ENCODE results near the gene GBE1. TPM values are rescaled to one million over a fixed set of nuclear protein-coding genes. Genes with fewer than 3 reads are reported as not detected.

GBE1 gene
- total and polyA plus RNA-seq, 10 of the 15 experiments (the other 5 are each of a cell fraction or from before 2014, with no cell fraction given) = 21.4 to 62.2 (median 41.5) TPM

DNA sequence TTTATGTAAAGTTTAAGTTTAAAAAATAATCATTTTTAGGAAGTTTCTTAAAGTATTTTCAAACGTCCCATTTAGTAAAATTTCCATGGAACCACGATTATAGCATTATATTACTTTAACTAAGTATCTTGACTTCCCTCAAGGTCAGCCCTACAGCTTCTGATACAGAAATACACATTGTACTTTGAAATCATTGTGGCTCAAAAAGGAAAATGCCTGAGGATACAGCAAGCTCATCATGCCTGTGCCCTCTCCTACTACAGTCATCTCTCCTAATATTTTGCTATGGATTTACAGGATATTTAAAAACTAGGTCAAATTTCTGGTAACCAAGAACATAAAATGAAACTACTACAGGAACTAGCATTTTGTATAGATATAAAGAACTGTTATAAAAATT is 51.8 kb downstream of the GBE1 start:
- Histone ChIP-seq H3K36me3 (ENCODE audit: control insufficient read depth in 2 of 2, insufficient read depth in 2 of 2, low read length in 1 of 2) (no peaks in the 10 kb centered on the region; a peak in 1 of 4 replicates), H3K9ac (ENCODE audit: control insufficient read depth, insufficient read depth, low read length) (no peak overlapping the region), H3K27ac (ENCODE audit: control insufficient read depth, insufficient read depth) (no peak overlapping the region), H3K9me3 (replicated peaks; ENCODE audit: control insufficient read depth, insufficient read depth, low read length) (peaks cover 4% of the 10 kb centered on the region), H3K79me2 (ENCODE audit: control insufficient read depth, insufficient read depth, low read length) (no peaks in the 10 kb centered on the region), H3K27me3 (replicated peaks in 1 of 2; ENCODE audit: control insufficient read depth in 2 of 2, insufficient read depth in 2 of 2, low read length in 1 of 2) (no peaks in the 10 kb centered on the region), H3K4me1 (ENCODE audit: control insufficient read depth, insufficient read depth, low read length) (no peaks in the 10 kb centered on the region), H3K4me2 (ENCODE audit: control insufficient read depth, insufficient read depth) (no peak overlapping the region), H3K4me3 (no peak overlapping the region), H4K20me1 (ENCODE audit: control insufficient read depth, insufficient read depth) (no peaks in the 10 kb centered on the region), H2AFZ (ENCODE audit: control insufficient read depth, low read depth, low read length) (no peak overlapping the region)
- POLR2A ChIA-PET = no interaction called here
- SMC1A ChIA-PET (ENCODE audit: uncharacterized antibody, unreplicated experiment) = no interaction called here
- no peak for DNase-seq (ENCODE audit: low read depth, low spot score)
- no TSS peak for BruUV-seq (replicated peaks)
- in situ Hi-C loops (cut with MboI) = no loop called here
- intact Hi-C loops (cut with micrococcal nuclease; ENCODE audit: unreplicated experiment) = no loop called here
- no peak for FAIRE-seq
- CTCF ChIA-PET = interaction anchor here (1.8 kb wide), 1 partner anchor 43 kb away, joined by 6 read pairs; no protein-coding TSS in a partner anchor
- RAD21 ChIA-PET (ENCODE audit: unreplicated experiment) = no interaction called here
- no peak for ATAC-seq
- no peak for TF ChIP-seq HCFC1 (IDR thresholded peaks at IDR 0.05; ENCODE audit: low read length)
- no peak for TF ChIP-seq TARDBP (IDR thresholded peaks at IDR 0.05; ENCODE audit: borderline replicate concordance)
- no peak for TF ChIP-seq ZNF384 (IDR thresholded peaks at IDR 0.05; ENCODE audit: borderline replicate concordance, low read depth, low read length)
- no peak for TF ChIP-seq ETV6 (conservative IDR thresholded peaks at IDR 0.05 in 1 of 2, IDR thresholded peaks at IDR 0.05 in 1 of 2; ENCODE audit: borderline replicate concordance in 1 of 2, low read depth in 1 of 2)
- 58% methylated on average over 2 of the region's 2 CpGs for WGBS (ENCODE audit: insufficient coverage, insufficient replicate concordance, low lambda C conversion rate, missing lambda C conversion rate)

GRCh38 chr3:81707996-81708395 is 53.4 kb downstream of the GBE1 start:
- no peaks in the 10 kb centered on the region; a peak in 1 of 4 replicates for H3K36me3 ChIP-seq (ENCODE audit: control insufficient read depth in 2 of 2, insufficient read depth in 2 of 2, low read length in 1 of 2)
- H3K4me2 ChIP-seq (ENCODE audit: control insufficient read depth, insufficient read depth) = no peak overlapping the region
- BruUV-seq (replicated peaks) = no TSS peak
- in situ Hi-C loops (cut with MboI) = no loop called here
- ChIA-PET POLR2A (no interaction called here), SMC1A (ENCODE audit: uncharacterized antibody, unreplicated experiment) (no interaction called here), CTCF (no interaction called here), RAD21 (ENCODE audit: unreplicated experiment) (no interaction called here)
- peaks cover 2% of the 10 kb centered on the region; the same call in 2 of the 3 replicates for H3K9me3 ChIP-seq (replicated peaks; ENCODE audit: control insufficient read depth, insufficient read depth, low read length)
- ATAC-seq = no peak
- no peak overlapping the region for H3K27ac ChIP-seq (ENCODE audit: control insufficient read depth, insufficient read depth)
- no peak overlapping the region for H3K9ac ChIP-seq (ENCODE audit: control insufficient read depth, insufficient read depth, low read length)
- no peaks in the 10 kb centered on the region for H3K4me1 ChIP-seq (ENCODE audit: control insufficient read depth, insufficient read depth, low read length)
- H3K27me3 ChIP-seq (replicated peaks in 1 of 2; ENCODE audit: control insufficient read depth in 2 of 2, insufficient read depth in 2 of 2, low read length in 1 of 2) = no peaks in the 10 kb centered on the region
- intact Hi-C loops (cut with micrococcal nuclease; ENCODE audit: unreplicated experiment) = no loop called here
- no peak overlapping the region for H3K4me3 ChIP-seq
- no peaks in the 10 kb centered on the region for H3K79me2 ChIP-seq (ENCODE audit: control insufficient read depth, insufficient read depth, low read length)
- no peak for FAIRE-seq
- no peak overlapping the region for H2AFZ ChIP-seq (ENCODE audit: control insufficient read depth, low read depth, low read length)
- peak; percentile 49; the same call in 1 of the 2 replicates for TF ChIP-seq SPI1 (IDR thresholded peaks at IDR 0.05; ENCODE audit: borderline replicate concordance, insufficient read depth, low read depth, low read length)
- TF ChIP-seq CHD2 (IDR thresholded peaks at IDR 0.05; ENCODE audit: borderline replicate concordance, low read depth, low read length) = no peak
- no peak for TF ChIP-seq CHD1 (IDR thresholded peaks at IDR 0.05; ENCODE audit: low read depth, low read length)
- TF ChIP-seq YY1 (IDR thresholded peaks at IDR 0.05; ENCODE audit: low read depth, low read length) = no peak
- no peak for TF ChIP-seq IKZF2 (IDR thresholded peaks at IDR 0.05)
- TF ChIP-seq MEF2A (IDR thresholded peaks at IDR 0.05; ENCODE audit: insufficient read depth, low read depth, low read length) = no peak
- no peaks in the 10 kb centered on the region for H4K20me1 ChIP-seq (ENCODE audit: control insufficient read depth, insufficient read depth)
- no peak for DNase-seq (ENCODE audit: low read depth, low spot score)
